ENCODE measurements around the gene ZBTB6.
"Not testable (repeated sequence)": the region's sequence is repeated elsewhere in the genome, so short reads cannot be mapped to it uniquely, and the experiment has no call there.

Gene ZBTB6

GRCh38 chr9:122904466-122904822, 8.7 kb downstream of the ZBTB6 start:
- DNase-seq (ENCODE audit: low spot score): peak; percentile 31
- in situ Hi-C loops (cut with MboI; ENCODE audit: low pct_unique_long_range_greater_than_20kb, low sequenced_read_pairs, unreplicated experiment): no loop called here
- no peak for TF ChIP-seq CTCF (IDR thresholded peaks at IDR 0.05; ENCODE audit: extremely low read depth, insufficient read depth, missing control alignments)

GRCh38 chr9:122900791-122901190, 12.3 kb downstream of the ZBTB6 start:
- in situ Hi-C loops (cut with MboI; ENCODE audit: low pct_unique_long_range_greater_than_20kb, low sequenced_read_pairs, unreplicated experiment): no loop called here
- TF ChIP-seq CTCF (IDR thresholded peaks at IDR 0.05; ENCODE audit: extremely low read depth, insufficient read depth, missing control alignments): no peak
- peak; percentile 36 for DNase-seq (ENCODE audit: low spot score)

- no peak for DNase-seq (ENCODE audit: low spot score)
- in situ Hi-C loops (cut with MboI; ENCODE audit: low pct_unique_long_range_greater_than_20kb, low sequenced_read_pairs, unreplicated experiment): no loop called here
- no peak for TF ChIP-seq CTCF (IDR thresholded peaks at IDR 0.05; ENCODE audit: extremely low read depth, insufficient read depth, missing control alignments)
These were observed 15.2 kb downstream of the ZBTB6 start for GRCh38 chr9:122897969-122898368.

- DNase-seq (ENCODE audit: low spot score): no peak
- no peak for TF ChIP-seq CTCF (IDR thresholded peaks at IDR 0.05; ENCODE audit: extremely low read depth, insufficient read depth, missing control alignments)
- in situ Hi-C loops (cut with MboI; ENCODE audit: low pct_unique_long_range_greater_than_20kb, low sequenced_read_pairs, unreplicated experiment): no loop called here
These were observed 24.6 kb downstream of the ZBTB6 start for GRCh38 chr9:122888480-122888879.

GRCh38 chr9:122883125-122883524, 30.0 kb downstream of the ZBTB6 start:
- in situ Hi-C loops (cut with MboI; ENCODE audit: low pct_unique_long_range_greater_than_20kb, low sequenced_read_pairs, unreplicated experiment): no loop called here
- TF ChIP-seq CTCF (IDR thresholded peaks at IDR 0.05; ENCODE audit: extremely low read depth, insufficient read depth, missing control alignments): no peak
- DNase-seq (ENCODE audit: low spot score): no peak

GRCh38 chr9:122879443-122879842, 33.7 kb downstream of the ZBTB6 start:
- in situ Hi-C loops (cut with MboI; ENCODE audit: low pct_unique_long_range_greater_than_20kb, low sequenced_read_pairs, unreplicated experiment): no loop called here
- TF ChIP-seq CTCF (IDR thresholded peaks at IDR 0.05; ENCODE audit: extremely low read depth, insufficient read depth, missing control alignments): no peak

GRCh38 chr9:122875523-122875922, 37.6 kb downstream of the ZBTB6 start:
- peak; percentile 31 for DNase-seq (ENCODE audit: low spot score)
- TF ChIP-seq CTCF (IDR thresholded peaks at IDR 0.05; ENCODE audit: extremely low read depth, insufficient read depth, missing control alignments): no peak
- in situ Hi-C loops (cut with MboI; ENCODE audit: low pct_unique_long_range_greater_than_20kb, low sequenced_read_pairs, unreplicated experiment): no loop called here

More at GRCh38 chr9:122879443-122879842, 33.7 kb downstream of the ZBTB6 start:
- no peak for DNase-seq (ENCODE audit: low spot score)

GRCh38 chr9:122867276-122867675, 45.8 kb downstream of the ZBTB6 start:
- in situ Hi-C loops (cut with MboI; ENCODE audit: low pct_unique_long_range_greater_than_20kb, low sequenced_read_pairs, unreplicated experiment): not testable (repeated sequence)

More at GRCh38 chr9:122867276-122867675, 45.8 kb downstream of the ZBTB6 start:
- DNase-seq (ENCODE audit: low spot score): not testable (repeated sequence)
